Neuronal stem cell (in vitro differentiated cells): ENCODE results near the gene ARHGAP9.

ENCODE experiments used
- DNase-seq: peaks from one replicate; pipeline ENCODE4 v3.0.0-alpha.2; 2013; ENCODE audit warnings: low spot score
- H2AFZ ChIP-seq: one replicate; pipeline ENCODE4 v1.6.1; 2013; ENCODE audit warnings: mild to moderate bottlenecking, low read length, inconsistent platforms
- H2AK5ac ChIP-seq: 2 replicates; pipeline ENCODE4 v1.6.1; 2013; ENCODE audit warnings: low read depth, mild to moderate bottlenecking, inconsistent platforms, low read length, moderate library complexity, mixed read lengths
- H2BK120ac ChIP-seq: 2 replicates; pipeline ENCODE4 v1.6.1; 2013; ENCODE audit warnings: low read depth, mild to moderate bottlenecking, inconsistent platforms, low read length, moderate library complexity, mixed read lengths
- H2BK12ac ChIP-seq: one replicate; pipeline ENCODE4 v1.6.1; 2013; ENCODE audit warnings: low read length, inconsistent platforms
- H2BK15ac ChIP-seq: 2 replicates; pipeline ENCODE4 v1.6.1; 2013; ENCODE audit warnings: mild to moderate bottlenecking, low read length, inconsistent platforms, mixed read lengths
- H2BK5ac ChIP-seq: one replicate; pipeline ENCODE4 v1.6.1; 2013; ENCODE audit warnings: inconsistent platforms, mild to moderate bottlenecking, low read length, moderate library complexity
- H3K14ac ChIP-seq: one replicate; pipeline ENCODE4 v1.6.1; 2013; ENCODE audit warnings: low read length, inconsistent platforms
- H3K18ac ChIP-seq: 2 replicates; pipeline ENCODE4 v1.6.1; 2013; ENCODE audit warnings: low read length, inconsistent platforms
- H3K23ac ChIP-seq: 2 replicates; pipeline ENCODE4 v1.6.1; 2013; ENCODE audit warnings: low read depth, mild to moderate bottlenecking, mixed read lengths, low read length, inconsistent platforms; ENCODE audit not compliant: poor library complexity
- H3K27ac ChIP-seq: replicated peaks from 3 replicates; pipeline ENCODE4 v1.5.1; 2013; ENCODE audit warnings: low read length, inconsistent platforms
- H3K27me3 ChIP-seq, 3 experiments: 2 replicates each; pipeline ENCODE4 v1.6.1; 2013; ENCODE audit warnings: low read length in 3 of 3, mild to moderate bottlenecking in 2 of 3, inconsistent platforms in 1 of 3, low read depth in 1 of 3, mixed read lengths in 1 of 3, moderate library complexity in 1 of 3; ENCODE audit not compliant: control insufficient read depth in 3 of 3, insufficient read depth in 3 of 3
- H3K36me3 ChIP-seq, 2 donors: replicated peaks in 1 of 2; 2 replicates each; pipeline ENCODE4 v1.6.1; 2013; ENCODE audit warnings: low read length in 2 of 2; ENCODE audit not compliant: control insufficient read depth in 2 of 2, insufficient read depth in 2 of 2
- H3K4ac ChIP-seq: 2 replicates; pipeline ENCODE4 v1.6.1; 2013; ENCODE audit warnings: inconsistent platforms, mild to moderate bottlenecking, low read length, moderate library complexity
- H3K4me1 ChIP-seq, 2 donors: 1 replicate in 1 of 2; 2 replicates in 1 of 2; pipeline ENCODE4 v1.6.1; 2013; ENCODE audit warnings: low read length in 2 of 2, low read depth in 1 of 2; ENCODE audit not compliant: control insufficient read depth in 2 of 2, insufficient read depth in 1 of 2
- H3K4me2 ChIP-seq: one replicate; pipeline ENCODE4 v1.6.1; 2013; ENCODE audit warnings: mild to moderate bottlenecking, low read length, inconsistent platforms; ENCODE audit not compliant: insufficient read depth, poor library complexity, severe bottlenecking
- H3K4me3 ChIP-seq, 2 donors: 2 replicates each; pipeline ENCODE4 v1.5.1; 2013; ENCODE audit warnings: low read length in 2 of 2, mild to moderate bottlenecking in 2 of 2, inconsistent platforms in 1 of 2, moderate library complexity in 1 of 2
- H3K79me1 ChIP-seq: one replicate; pipeline ENCODE4 v1.6.1; 2013; ENCODE audit warnings: low read depth, mild to moderate bottlenecking, inconsistent platforms, low read length, moderate library complexity
- H3K9ac ChIP-seq: one replicate; pipeline ENCODE4 v1.6.1; 2013; ENCODE audit warnings: mild to moderate bottlenecking, low read depth, low read length, inconsistent platforms; ENCODE audit not compliant: poor library complexity
- H3K9me3 ChIP-seq, 2 donors: replicated peaks in 1 of 2; 2 replicates each; pipeline versions ENCODE3 to v1.6.1; 2013; ENCODE audit warnings: low read length in 2 of 2, mild to moderate bottlenecking in 2 of 2, inconsistent platforms in 1 of 2, low read depth in 1 of 2, mixed read lengths in 1 of 2, moderate library complexity in 1 of 2; ENCODE audit not compliant: control insufficient read depth in 2 of 2, insufficient read depth in 1 of 2
- H4K8ac ChIP-seq: one replicate; pipeline ENCODE4 v1.6.1; 2013; ENCODE audit warnings: low read depth, mild to moderate bottlenecking, inconsistent platforms, low read length, moderate library complexity
- H4K91ac ChIP-seq: one replicate; pipeline ENCODE4 v1.6.1; 2013; ENCODE audit warnings: low read length, low read depth, mild to moderate bottlenecking, inconsistent platforms; ENCODE audit not compliant: poor library complexity
- WGBS, 2 donors: extraction: QIAGEN DNeasy Blood & Tissue Kit; methylation state at CpG; one replicate each; pipeline ENCODE4 v1.1.7; 2013; ENCODE audit warnings: missing lambda C conversion rate in 2 of 2, mixed read lengths in 1 of 2; ENCODE audit not compliant: insufficient read length in 2 of 2, insufficient replicate concordance in 1 of 2; ENCODE audit errors: extremely low coverage in 2 of 2; 5-methylcytosine and 5-hydroxymethylcytosine counted together

Gene ARHGAP9

DNA sequence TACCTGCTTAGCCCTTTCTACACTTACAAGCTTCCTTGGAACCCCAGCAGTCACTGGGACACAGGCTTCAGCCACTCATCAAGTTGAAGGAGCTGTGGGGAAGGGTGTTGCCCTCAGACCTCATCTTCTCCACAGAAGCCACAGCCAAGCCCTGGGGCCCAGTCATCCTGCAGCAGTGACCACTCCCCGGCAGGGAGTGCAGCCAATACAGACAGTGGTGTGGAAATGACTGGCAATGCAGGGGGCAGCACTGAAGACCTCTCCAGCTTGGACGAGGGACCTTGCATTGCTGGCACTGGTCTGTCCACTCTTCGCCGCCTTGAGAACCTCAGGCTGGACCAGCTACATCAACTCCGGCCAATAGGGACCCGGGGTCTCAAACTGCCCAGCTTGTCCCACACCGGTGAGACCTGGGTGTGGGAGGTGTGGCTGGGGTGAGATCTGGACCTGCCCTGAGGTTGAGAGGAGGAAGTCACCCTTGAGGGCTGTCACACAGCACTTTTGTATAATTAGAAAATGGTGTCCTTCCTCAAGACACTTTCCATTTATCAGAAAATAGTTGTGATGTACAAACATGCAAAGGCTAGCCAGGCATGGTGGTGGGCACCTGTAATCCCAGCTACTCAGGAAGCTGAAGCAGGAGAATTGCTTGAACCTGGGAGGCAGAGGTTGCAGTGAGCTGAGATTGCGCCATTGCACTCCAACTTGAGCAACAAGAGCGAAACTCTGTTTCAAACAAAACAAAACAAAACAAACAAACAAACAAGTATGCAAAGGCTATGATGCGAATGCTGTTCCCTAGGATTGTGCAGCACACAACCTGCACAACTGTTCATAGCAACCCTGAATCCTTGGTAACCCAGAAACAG lies 10.1 kb downstream of the ARHGAP9 start:
- H2AFZ ChIP-seq = no peak overlapping the region
- no peak overlapping the region for H3K4ac ChIP-seq
- no peak overlapping the region for H4K8ac ChIP-seq
- DNase-seq = no peak
- no peak overlapping the region for H2BK15ac ChIP-seq
- no peak overlapping the region for H4K91ac ChIP-seq
- no peaks in the 10 kb centered on the region for H3K4me1 ChIP-seq
- no peak overlapping the region for H3K14ac ChIP-seq
- peak overlapping the region; percentile 45 for H3K18ac ChIP-seq
- peak overlapping the region; percentile 16 for H2AK5ac ChIP-seq
- H2BK12ac ChIP-seq = no peak overlapping the region
- no peak overlapping the region for H3K4me2 ChIP-seq
- H3K27me3 ChIP-seq = peaks cover 2 to 24% (median 21%) of the 10 kb centered on the region in 3 experiments
- no peaks in the 10 kb centered on the region for H3K36me3 ChIP-seq
- H3K9ac ChIP-seq = no peak overlapping the region
- H2BK5ac ChIP-seq = no peak overlapping the region
- H3K27ac ChIP-seq = no peak overlapping the region
- no peak overlapping the region for H3K23ac ChIP-seq
- no peaks in the 10 kb centered on the region for H3K79me1 ChIP-seq
- H3K4me3 ChIP-seq = no peak overlapping the region
- WGBS, 2 donors = no CpG with 5 or more reads among the region's 10 CpGs
- H3K9me3 ChIP-seq = peaks cover 2 to 4% of the 10 kb centered on the region in 2 donors
- H2BK120ac ChIP-seq = no peak overlapping the region

DNA sequence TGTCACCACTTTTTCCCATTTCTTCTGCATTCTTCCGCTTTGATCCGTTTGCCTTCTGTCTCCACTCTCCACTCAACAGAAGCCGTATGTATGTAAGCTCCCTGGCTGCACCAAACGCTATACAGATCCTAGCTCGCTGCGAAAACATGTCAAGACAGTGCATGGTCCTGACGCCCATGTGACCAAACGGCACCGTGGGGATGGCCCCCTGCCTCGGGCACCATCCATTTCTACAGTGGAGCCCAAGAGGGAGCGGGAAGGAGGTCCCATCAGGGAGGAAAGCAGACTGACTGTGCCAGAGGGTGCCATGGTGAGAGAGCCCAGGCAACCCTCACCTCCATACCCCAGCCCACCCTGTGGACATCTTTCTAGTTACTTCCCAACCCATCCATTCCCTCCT lies 11.8 kb downstream of the ARHGAP9 start:
- no peak overlapping the region for H3K23ac ChIP-seq
- H3K9me3 ChIP-seq = peaks cover 0 to 4% of the 10 kb centered on the region in 2 donors
- no peak overlapping the region for H3K18ac ChIP-seq
- H3K4me1 ChIP-seq = no peaks in the 10 kb centered on the region
- no peak overlapping the region for H2AK5ac ChIP-seq
- no peak overlapping the region for H2BK15ac ChIP-seq
- WGBS, 2 donors = no CpG with 5 or more reads among the region's 11 CpGs
- H4K91ac ChIP-seq = no peak overlapping the region
- no peak overlapping the region for H2BK120ac ChIP-seq
- no peak overlapping the region for H3K9ac ChIP-seq
- no peak overlapping the region for H3K4ac ChIP-seq
- H2BK12ac ChIP-seq = no peak overlapping the region
- no peak for DNase-seq
- no peak overlapping the region for H3K27ac ChIP-seq
- H3K79me1 ChIP-seq = no peaks in the 10 kb centered on the region
- no peak overlapping the region for H4K8ac ChIP-seq
- no peaks in the 10 kb centered on the region for H3K36me3 ChIP-seq
- H2AFZ ChIP-seq = no peak overlapping the region
- no peak overlapping the region for H2BK5ac ChIP-seq
- H3K4me2 ChIP-seq = no peak overlapping the region
- H3K27me3 ChIP-seq = peaks cover 0 to 16% (median 6%) of the 10 kb centered on the region in 3 experiments
- H3K4me3 ChIP-seq = peak overlapping the region in 1 of 2 donors; percentile 30
- peak overlapping the region; percentile 2 for H3K14ac ChIP-seq

DNA sequence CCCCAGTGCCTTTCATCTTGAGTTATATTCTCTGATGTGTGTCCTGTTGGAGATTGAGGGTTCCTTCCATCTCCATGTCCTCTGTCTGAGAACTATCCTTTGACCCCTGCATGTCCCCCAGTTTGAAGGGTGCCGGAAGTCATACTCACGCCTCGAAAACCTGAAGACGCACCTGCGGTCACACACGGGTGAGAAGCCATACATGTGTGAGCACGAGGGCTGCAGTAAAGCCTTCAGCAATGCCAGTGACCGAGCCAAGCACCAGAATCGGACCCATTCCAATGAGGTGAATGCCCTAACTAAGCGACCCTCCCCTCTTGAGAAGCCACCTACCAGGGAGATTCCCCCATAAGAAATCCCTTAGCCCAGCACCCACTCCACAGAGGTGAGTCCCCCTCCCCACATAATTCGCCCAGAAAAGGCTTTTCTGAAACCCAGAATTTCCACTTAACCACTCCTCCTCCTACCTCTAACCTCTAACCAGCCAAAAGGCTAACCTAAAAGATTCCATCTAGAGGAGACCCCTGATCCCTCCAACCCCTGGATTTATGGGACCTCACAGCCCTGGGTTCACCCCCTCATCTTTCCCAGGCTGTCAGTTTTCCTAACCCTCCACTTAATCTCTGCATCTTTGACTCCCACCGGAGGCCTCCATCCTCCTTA lies 12.3 kb downstream of the ARHGAP9 start:
- peak overlapping the region; percentile 44 for H2BK15ac ChIP-seq
- H3K9me3 ChIP-seq = peaks cover 0 to 4% of the 10 kb centered on the region in 2 donors
- H3K14ac ChIP-seq = peak overlapping the region; percentile 2
- H3K27ac ChIP-seq = no peak overlapping the region
- H4K91ac ChIP-seq = no peak overlapping the region
- H2AFZ ChIP-seq = no peak overlapping the region
- no CpG with 5 or more reads among the region's 12 CpGs for WGBS, 2 donors
- H2BK120ac ChIP-seq = no peak overlapping the region
- H3K9ac ChIP-seq = no peak overlapping the region
- H2AK5ac ChIP-seq = no peak overlapping the region
- DNase-seq = no peak
- H3K4me3 ChIP-seq = peak overlapping the region in 1 of 2 donors; percentile 30
- no peak overlapping the region for H4K8ac ChIP-seq
- peak overlapping the region; percentile 9 for H3K18ac ChIP-seq
- H3K4ac ChIP-seq = no peak overlapping the region
- H3K36me3 ChIP-seq = no peaks in the 10 kb centered on the region
- H2BK12ac ChIP-seq = no peak overlapping the region
- H3K4me1 ChIP-seq = peaks cover 0 to 2% of the 10 kb centered on the region in 2 donors
- H3K23ac ChIP-seq = no peak overlapping the region
- no peak overlapping the region for H2BK5ac ChIP-seq
- H3K4me2 ChIP-seq = no peak overlapping the region
- peaks cover 0 to 12% (median under 1%) of the 10 kb centered on the region in 3 experiments for H3K27me3 ChIP-seq
- H3K79me1 ChIP-seq = no peaks in the 10 kb centered on the region
